ENCODE results near the gene LGALS4.

Gene LGALS4

GRCh38 chr19:38848299-38849146 lies 35.8 kb upstream of the LGALS4 start:
- no peak for DNase-seq
- TF ChIP-seq POLR2A (IDR thresholded peaks at IDR 0.05; ENCODE audit: low read length) (no peak), GATA1 (IDR thresholded peaks at IDR 0.05; ENCODE audit: low read depth, low read length) (no peak)

GRCh38 chr19:38846097-38846496 lies 33.4 kb upstream of the LGALS4 start:
- no peak for DNase-seq
- no peak for TF ChIP-seq POLR2A (IDR thresholded peaks at IDR 0.05; ENCODE audit: low read length)
- TF ChIP-seq GATA1 (IDR thresholded peaks at IDR 0.05; ENCODE audit: low read depth, low read length), result no peak

GRCh38 chr19:38845374-38846024 lies 32.8 kb upstream of the LGALS4 start:
- DNase-seq, result no peak
- TF ChIP-seq GATA1 (IDR thresholded peaks at IDR 0.05; ENCODE audit: low read depth, low read length) (no peak), POLR2A (IDR thresholded peaks at IDR 0.05; ENCODE audit: low read length) (no peak)

GRCh38 chr19:38844093-38844686 lies 31.4 kb upstream of the LGALS4 start:
- DNase-seq, result no peak
- TF ChIP-seq POLR2A (IDR thresholded peaks at IDR 0.05; ENCODE audit: low read length) (no peak), GATA1 (IDR thresholded peaks at IDR 0.05; ENCODE audit: low read depth, low read length) (no peak)

- no peak for DNase-seq
- no peak for TF ChIP-seq POLR2A (IDR thresholded peaks at IDR 0.05; ENCODE audit: low read length)
- TF ChIP-seq GATA1 (IDR thresholded peaks at IDR 0.05; ENCODE audit: low read depth, low read length), result no peak
Observed at GRCh38 chr19:38843175-38843758, 30.5 kb upstream of the LGALS4 start.

- no peak for DNase-seq
- no peak for TF ChIP-seq GATA1 (IDR thresholded peaks at IDR 0.05; ENCODE audit: low read depth, low read length)
Observed at GRCh38 chr19:38842439-38843174, 29.9 kb upstream of the LGALS4 start.

GRCh38 chr19:38841787-38842438 lies 29.2 kb upstream of the LGALS4 start:
- TF ChIP-seq POLR2A (IDR thresholded peaks at IDR 0.05; ENCODE audit: low read length) (no peak), GATA1 (IDR thresholded peaks at IDR 0.05; ENCODE audit: low read depth, low read length) (no peak)
- no peak for DNase-seq

GRCh38 chr19:38841180-38841766 lies 28.5 kb upstream of the LGALS4 start:
- TF ChIP-seq POLR2A (IDR thresholded peaks at IDR 0.05; ENCODE audit: low read length) (peak; percentile 27), GATA1 (IDR thresholded peaks at IDR 0.05; ENCODE audit: low read depth, low read length) (no peak)
- no peak for DNase-seq

GRCh38 chr19:38840583-38840968 lies 27.8 kb upstream of the LGALS4 start:
- no peak for DNase-seq
- TF ChIP-seq GATA1 (IDR thresholded peaks at IDR 0.05; ENCODE audit: low read depth, low read length) (no peak), POLR2A (IDR thresholded peaks at IDR 0.05; ENCODE audit: low read length) (no peak)

GRCh38 chr19:38839816-38840582 lies 27.3 kb upstream of the LGALS4 start:
- no peak for DNase-seq
- TF ChIP-seq GATA1 (IDR thresholded peaks at IDR 0.05; ENCODE audit: low read depth, low read length) (no peak), POLR2A (IDR thresholded peaks at IDR 0.05; ENCODE audit: low read length) (no peak)

GRCh38 chr19:38838986-38839761 lies 26.4 kb upstream of the LGALS4 start:
- peak; percentile 25 for TF ChIP-seq POLR2A (IDR thresholded peaks at IDR 0.05; ENCODE audit: low read length)
- no peak for TF ChIP-seq GATA1 (IDR thresholded peaks at IDR 0.05; ENCODE audit: low read depth, low read length)
- DNase-seq, result no peak
